Kidney epithelial cell (primary cell): ENCODE measurements around the gene CLMN. TPM values are rescaled to one million over a fixed set of nuclear protein-coding genes. Genes with fewer than 3 reads are reported as not detected.

Experiments
- DNase-seq: peaks from one replicate; pipeline ENCODE4 v3.0.0-alpha.2; 2010; ENCODE audit warnings: low read depth
- H3K27me3 ChIP-seq: 2 replicates; pipeline ENCODE4 v1.6.0; 2011; ENCODE audit warnings: low read length; ENCODE audit not compliant: control insufficient read depth, insufficient read depth
- H3K36me3 ChIP-seq: 2 replicates; pipeline ENCODE4 v1.5.1; 2011; ENCODE audit warnings: low read length; ENCODE audit not compliant: control insufficient read depth, insufficient read depth
- H3K4me3 ChIP-seq: 2 replicates; pipeline ENCODE4 v1.5.1; 2011; ENCODE audit warnings: low read depth, mild to moderate bottlenecking, control low read depth, low read length
- CTCF ChIP-seq: IDR thresholded peaks from 2 replicates; pipeline ENCODE4 v1.5.1; 2011; ENCODE audit warnings: mild to moderate bottlenecking, moderate library complexity, low read length, control low read depth, inconsistent platforms; ENCODE audit not compliant: insufficient read depth, poor library complexity, severe bottlenecking
- total RNA-seq: library from RNA; depleted of rRNA; stranded (reverse); fragments of >200 nt; gene quantifications from 2 replicates; pipeline ENCODE4 v1.2.3, GENCODE V29; 2015

CLMN gene
- total RNA-seq, 1 donor from 2014 or later, result 9.8 TPM

GRCh38 chr14:95314609-95315008 is 5.1 kb downstream of the CLMN start:
- no peak for TF ChIP-seq CTCF
- H3K4me3 ChIP-seq, result no peak overlapping the region
- no peaks in the 10 kb centered on the region for H3K27me3 ChIP-seq
- H3K36me3 ChIP-seq, result no peaks in the 10 kb centered on the region
- no peak for DNase-seq

- no peak for DNase-seq
- no peak for TF ChIP-seq CTCF
These were observed 6.0 kb downstream of the CLMN start for GRCh38 chr14:95313707-95314106.

GRCh38 chr14:95313190-95313589 is 6.5 kb downstream of the CLMN start:
- Histone ChIP-seq H3K4me3 (no peak overlapping the region), H3K27me3 (no peaks in the 10 kb centered on the region), H3K36me3 (no peaks in the 10 kb centered on the region)
- no peak for DNase-seq
- no peak for TF ChIP-seq CTCF

More at GRCh38 chr14:95313707-95314106, 6.0 kb downstream of the CLMN start:
- H3K4me3 ChIP-seq, result no peak overlapping the region
- H3K36me3 ChIP-seq, result no peaks in the 10 kb centered on the region
- no peaks in the 10 kb centered on the region for H3K27me3 ChIP-seq

- TF ChIP-seq CTCF, result no peak
- Histone ChIP-seq H3K27me3 (no peaks in the 10 kb centered on the region), H3K4me3 (no peak overlapping the region), H3K36me3 (no peaks in the 10 kb centered on the region)
- DNase-seq, result no peak
These were observed 7.4 kb downstream of the CLMN start for GRCh38 chr14:95312311-95312710.

GRCh38 chr14:95311752-95312151 is 8.0 kb downstream of the CLMN start:
- DNase-seq, result peak; percentile 57
- TF ChIP-seq CTCF, result peak; percentile 24

GRCh38 chr14:95310635-95311380 is 8.9 kb downstream of the CLMN start:
- H3K36me3 ChIP-seq, result no peaks in the 10 kb centered on the region
- H3K4me3 ChIP-seq, result no peak overlapping the region
- TF ChIP-seq CTCF, result no peak
- H3K27me3 ChIP-seq, result no peaks in the 10 kb centered on the region
- no peak for DNase-seq

More at GRCh38 chr14:95311752-95312151, 8.0 kb downstream of the CLMN start:
- H3K36me3 ChIP-seq, result no peaks in the 10 kb centered on the region
- no peaks in the 10 kb centered on the region for H3K27me3 ChIP-seq
- no peak overlapping the region for H3K4me3 ChIP-seq
